Vagina (tissue), 2 donors: ENCODE measurements around the gene ZNF273.

ENCODE experiments used
- CTCF ChIP-seq, 3 experiments: fragments of 450-650 bp in 2 of 3; fragments of 200-600 bp in 1 of 3; sonication (generic) in 1 of 3; IDR thresholded peaks; one replicate each; pipeline ENCODE4 v1.5.1; 2017 to 2019; ENCODE audit warnings: antibody characterized with exemption in 3 of 3, mild to moderate bottlenecking in 2 of 3, moderate library complexity in 2 of 3
- POLR2AphosphoS5 ChIP-seq, 2 donors: sonication (generic); formaldehyde crosslinking; IDR thresholded peaks; one replicate each; pipeline ENCODE4 v1.9.0; 2017; ENCODE audit warnings: antibody characterized with exemption in 2 of 2, mild to moderate bottlenecking in 2 of 2, low read depth in 1 of 2; ENCODE audit not compliant: insufficient read depth in 1 of 2

- TF ChIP-seq CTCF (IDR thresholded peaks at IDR 0.05) (no peak), POLR2AphosphoS5 (IDR thresholded peaks at IDR 0.05; ENCODE audit: insufficient read depth in 1 of 2, low read depth in 1 of 2) (no peak)
Observed at GRCh38 chr7:64904008-64904407, 935 bp downstream of the ZNF273 start.
